CD4-positive, alpha-beta T cell treated with Interleukin-2 at 100 ng/mL for 4 hours (primary cell): ENCODE data around the gene SMC4.

ENCODE experiments used
- DNase-seq: peaks from one replicate; pipeline ENCODE4 v3.0.0-alpha.2; 2020; ENCODE audit warnings: low spot score

SMC4 gene

DNA sequence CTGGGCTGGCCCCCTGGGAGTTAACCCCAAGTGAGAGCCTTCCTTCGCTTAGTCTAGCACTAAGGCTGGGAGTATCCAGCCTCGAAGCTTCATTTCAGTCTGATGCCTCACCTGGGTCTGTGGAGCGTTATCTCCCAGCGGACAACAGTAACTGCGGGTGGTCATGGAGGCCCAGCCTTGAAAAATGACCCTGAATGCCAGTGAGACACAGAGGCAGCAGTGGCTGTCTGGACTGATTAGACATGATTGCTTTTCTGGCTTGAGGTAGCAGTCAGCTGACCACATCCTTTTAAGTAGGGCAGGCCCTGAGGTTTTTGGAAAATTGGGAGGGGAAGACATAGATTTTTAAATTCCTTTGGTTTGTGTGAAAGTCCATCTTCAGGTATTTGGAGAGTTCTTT lies 78.3 kb downstream of the SMC4 start:
- no peak for DNase-seq

DNA sequence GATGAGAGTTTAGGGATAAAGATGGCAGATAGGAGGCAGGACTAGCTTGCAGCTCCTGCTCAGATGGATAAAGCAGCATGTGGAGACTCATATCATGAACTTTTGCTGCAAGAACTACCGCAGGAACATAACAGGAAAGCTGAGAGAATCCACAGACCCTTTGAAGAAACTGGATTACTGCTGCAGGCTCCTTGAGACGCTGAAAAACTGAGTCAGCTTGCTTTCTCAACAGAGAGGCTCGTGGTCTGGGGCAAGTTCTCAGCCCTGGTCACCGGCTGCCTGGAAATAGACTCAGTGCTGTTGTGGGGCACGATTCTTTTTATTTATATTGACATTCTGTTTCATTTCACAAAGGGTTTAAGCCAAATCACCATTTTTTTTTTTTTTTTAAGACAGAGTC lies 78.9 kb downstream of the SMC4 start:
- no peak for DNase-seq

DNA sequence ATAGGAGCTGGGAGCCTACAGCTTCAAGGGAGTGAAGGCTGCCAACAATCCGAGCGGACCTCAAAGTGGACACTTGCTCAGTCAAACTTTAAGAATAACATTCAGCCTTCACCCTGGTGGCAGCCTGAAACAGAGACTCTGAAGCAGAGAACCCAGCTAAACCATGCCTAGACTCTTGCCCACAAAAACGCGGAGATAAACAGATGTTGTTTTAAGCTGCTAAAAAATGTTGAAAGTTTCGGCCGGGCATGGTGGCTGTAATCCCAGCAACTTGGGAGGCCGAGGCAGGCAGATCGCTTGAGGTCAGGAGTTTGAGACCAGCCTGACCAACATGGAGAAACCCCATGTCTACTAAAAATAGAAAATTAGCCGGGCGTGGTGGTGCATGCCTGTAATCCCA lies 79.9 kb downstream of the SMC4 start:
- DNase-seq: no peak

DNA sequence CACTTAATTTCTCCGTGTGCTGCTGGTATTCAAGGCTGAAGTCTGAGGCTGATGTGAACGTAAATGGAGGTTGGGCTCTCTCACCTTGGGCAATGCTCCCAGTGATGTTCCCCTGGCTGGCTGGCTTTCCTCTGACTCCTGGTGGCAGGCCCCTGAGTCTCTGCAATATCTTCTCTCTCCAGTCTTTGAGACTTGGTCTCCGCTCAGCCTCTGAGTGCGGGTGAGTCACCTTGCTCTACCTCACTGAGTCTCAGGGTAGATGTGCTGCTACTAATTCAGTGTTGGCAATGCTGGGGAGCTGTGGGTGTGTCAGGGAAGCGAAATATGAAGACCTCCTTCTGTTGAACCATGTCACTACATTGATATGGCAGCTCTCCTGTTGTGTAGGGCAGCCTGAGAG lies 81.5 kb downstream of the SMC4 start:
- DNase-seq: no peak

DNA sequence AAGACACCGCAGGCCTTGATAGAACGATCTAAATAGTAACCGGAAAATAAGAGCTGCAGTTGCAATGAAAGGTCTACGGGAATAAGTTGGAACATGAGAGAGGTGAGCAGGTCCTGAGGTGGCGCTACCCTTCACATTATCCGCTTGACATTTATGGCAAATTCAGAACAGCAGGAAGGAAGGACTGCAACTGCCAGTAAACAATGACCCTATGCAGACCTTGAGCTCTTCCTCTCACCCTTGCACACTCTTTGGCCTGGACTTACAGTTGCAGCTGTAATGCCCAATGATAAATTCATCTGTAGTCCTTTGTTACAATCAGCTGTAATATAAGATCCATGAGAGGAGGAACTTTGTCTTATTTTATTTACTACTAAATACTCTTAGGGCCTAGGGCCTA lies 82.4 kb downstream of the SMC4 start:
- no peak for DNase-seq

DNA sequence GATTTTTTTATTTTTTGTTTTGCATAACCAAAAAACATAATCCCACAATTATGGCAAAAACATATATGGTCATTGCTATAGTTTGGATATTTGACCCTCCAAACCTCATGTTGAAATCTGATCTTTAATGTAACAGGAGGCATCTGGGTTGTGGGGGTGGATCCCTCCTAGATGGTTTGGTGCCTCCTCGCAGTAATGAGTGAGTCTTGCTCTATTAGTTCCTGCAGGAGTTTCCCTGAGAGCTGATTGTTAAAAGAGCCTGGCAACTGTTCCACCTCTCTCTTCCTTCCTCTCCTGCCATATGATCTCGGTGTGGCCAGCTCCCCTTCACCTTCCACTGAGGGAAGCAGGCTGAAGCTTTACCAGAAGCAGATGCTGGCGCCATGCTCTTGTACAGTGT lies 83.3 kb downstream of the SMC4 start:
- DNase-seq: no peak
